A549 (cell line): ENCODE data around the gene CDHR5.

Source experiments
- CEBPB ChIP-seq, 2 experiments: fragments of >200 bp in 1 of 2; sonication (Bioruptor Twin) in 1 of 2; formaldehyde crosslinking in 1 of 2; IDR thresholded peaks; 2 replicates each; pipeline ENCODE4 v1.6.1; 2012 to 2016
- EP300 ChIP-seq, 2 experiments: fragments of >200 bp; sonication (Bioruptor Twin); formaldehyde crosslinking; IDR thresholded peaks; 2 replicates in 1 of 2; 3 replicates in 1 of 2; pipeline ENCODE4 v1.6.1; 2016 to 2017
- HMGXB4 ChIP-seq: fragments of 250-450 bp; sonication (Bioruptor Pico); IDR thresholded peaks from 2 replicates; pipeline ENCODE4 v1.5.0; 2021; ENCODE audit warnings: mild to moderate bottlenecking, moderate library complexity, borderline replicate concordance
- JUN ChIP-seq, 2 experiments: fragments of >200 bp; sonication (Bioruptor Twin); formaldehyde crosslinking; IDR thresholded peaks; 2 replicates in 1 of 2; 3 replicates in 1 of 2; pipeline ENCODE4 v1.6.1; 2016 to 2017
- MAX ChIP-seq: IDR thresholded peaks from 2 replicates; pipeline ENCODE4 v1.6.1; 2012
- RAD21 ChIP-seq, 2 experiments: fragments of >200 bp in 1 of 2; sonication (Bioruptor Twin) in 1 of 2; formaldehyde crosslinking in 1 of 2; IDR thresholded peaks in 1 of 2; conservative IDR thresholded peaks in 1 of 2; 2 replicates in 1 of 2; 3 replicates in 1 of 2; pipeline ENCODE4 v1.6.1; 2012 to 2018; ENCODE audit warnings: inconsistent platforms in 1 of 2
- SMC3 ChIP-seq: fragments of >200 bp; sonication (Bioruptor Twin); formaldehyde crosslinking; IDR thresholded peaks from 3 replicates; pipeline ENCODE4 v1.6.1; 2018; ENCODE audit warnings: inconsistent platforms
- SREBF2 ChIP-seq: fragments of 450-650 bp; IDR thresholded peaks from 2 replicates; pipeline ENCODE4 v1.6.1; 2014; ENCODE audit warnings: mild to moderate bottlenecking, moderate library complexity
- ZNF302 ChIP-seq: fragments of 250-450 bp; sonication (Bioruptor Pico); IDR thresholded peaks from 2 replicates; pipeline ENCODE4 v1.9.0; 2021; ENCODE audit warnings: inconsistent platforms, mild to moderate bottlenecking, moderate library complexity
- TF ChIP-seq, protein P1 (sequence below): fragments of >200 bp; sonication (Bioruptor Twin); formaldehyde crosslinking; IDR thresholded peaks from 3 replicates; pipeline ENCODE4 v1.5.1; 2016

- TF ChIP-seq SREBF2 (no peak), MAX (no peak), SMC3 (no peak), EP300 (IDR thresholded peaks at IDR 0.05) (no peak), HMGXB4 (CRISPR knock-in tag) (no peak), JUN (IDR thresholded peaks at IDR 0.05) (no peak), ZNF302 (CRISPR knock-in tag) (no peak), RAD21 (conservative IDR thresholded peaks at IDR 0.05 in 1 of 2, IDR thresholded peaks at IDR 0.05 in 1 of 2) (no peak), CEBPB (IDR thresholded peaks at IDR 0.05) (no peak)
- TF ChIP-seq, protein P1, sequence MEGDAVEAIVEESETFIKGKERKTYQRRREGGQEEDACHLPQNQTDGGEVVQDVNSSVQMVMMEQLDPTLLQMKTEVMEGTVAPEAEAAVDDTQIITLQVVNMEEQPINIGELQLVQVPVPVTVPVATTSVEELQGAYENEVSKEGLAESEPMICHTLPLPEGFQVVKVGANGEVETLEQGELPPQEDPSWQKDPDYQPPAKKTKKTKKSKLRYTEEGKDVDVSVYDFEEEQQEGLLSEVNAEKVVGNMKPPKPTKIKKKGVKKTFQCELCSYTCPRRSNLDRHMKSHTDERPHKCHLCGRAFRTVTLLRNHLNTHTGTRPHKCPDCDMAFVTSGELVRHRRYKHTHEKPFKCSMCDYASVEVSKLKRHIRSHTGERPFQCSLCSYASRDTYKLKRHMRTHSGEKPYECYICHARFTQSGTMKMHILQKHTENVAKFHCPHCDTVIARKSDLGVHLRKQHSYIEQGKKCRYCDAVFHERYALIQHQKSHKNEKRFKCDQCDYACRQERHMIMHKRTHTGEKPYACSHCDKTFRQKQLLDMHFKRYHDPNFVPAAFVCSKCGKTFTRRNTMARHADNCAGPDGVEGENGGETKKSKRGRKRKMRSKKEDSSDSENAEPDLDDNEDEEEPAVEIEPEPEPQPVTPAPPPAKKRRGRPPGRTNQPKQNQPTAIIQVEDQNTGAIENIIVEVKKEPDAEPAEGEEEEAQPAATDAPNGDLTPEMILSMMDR, result no peak
These were observed 46.3 kb downstream of the CDHR5 start for GRCh38 chr11:578276-579035.
